Smooth muscle cell (in vitro differentiated cells): ENCODE data around the gene ZFAND3. TPM values are rescaled to one million over a fixed set of nuclear protein-coding genes. Genes with fewer than 3 reads are reported as not detected.

Experiments used
- DNase-seq: peaks from one replicate; lab custom pipeline; 2025; ENCODE audit not compliant: unreplicated experiment; lab: John Stamatoyannopoulos, UW
- H2AFZ ChIP-seq: fragments of 200-600 bp; sonication (generic); 2 replicates; pipeline ENCODE4 v1.6.0; 2016; ENCODE audit warnings: antibody characterized with exemption, low read depth, mild to moderate bottlenecking
- H3F3A ChIP-seq: fragments of 200-600 bp; sonication (generic); 2 replicates; pipeline ENCODE4 v1.6.0; 2017; ENCODE audit warnings: antibody characterized with exemption, low read depth
- H3K27ac ChIP-seq: fragments of 200-600 bp; sonication (generic); 2 replicates; pipeline ENCODE4 v1.5.1; 2016; ENCODE audit warnings: low read depth, mild to moderate bottlenecking
- H3K27me3 ChIP-seq: fragments of 200-600 bp; sonication (generic); 2 replicates; pipeline ENCODE4 v1.6.1; 2016; ENCODE audit warnings: low read depth, mild to moderate bottlenecking
- H3K36me3 ChIP-seq: fragments of 200-600 bp; sonication (generic); 2 replicates; pipeline ENCODE4 v1.5.1; 2016; ENCODE audit warnings: low read depth
- H3K4me1 ChIP-seq: fragments of 200-600 bp; sonication (generic); 2 replicates; pipeline ENCODE4 v1.5.1; 2016; ENCODE audit warnings: low read depth
- H3K4me2 ChIP-seq: fragments of 200-600 bp; sonication (generic); 2 replicates; pipeline ENCODE4 v1.6.0; 2016; ENCODE audit warnings: mild to moderate bottlenecking
- H3K4me3 ChIP-seq: fragments of 200-600 bp; sonication (generic); 2 replicates; pipeline ENCODE4 v1.5.1; 2016; ENCODE audit warnings: mild to moderate bottlenecking
- H3K79me2 ChIP-seq: fragments of 200-600 bp; sonication (generic); 2 replicates; pipeline ENCODE4 v1.6.0; 2016; ENCODE audit warnings: low read depth, mild to moderate bottlenecking
- H3K9ac ChIP-seq: fragments of 200-600 bp; sonication (generic); 2 replicates; pipeline ENCODE4 v1.6.0; 2016; ENCODE audit warnings: low read depth
- H3K9me3 ChIP-seq: fragments of 200-600 bp; sonication (generic); replicated peaks from 2 replicates; pipeline ENCODE4 v1.5.1; 2016; ENCODE audit warnings: low read depth
- H4K20me1 ChIP-seq: fragments of 200-600 bp; sonication (generic); 2 replicates; pipeline ENCODE4 v1.6.0; 2016; ENCODE audit warnings: low read depth
- CTCF ChIP-seq: fragments of 200-600 bp; sonication (generic); IDR thresholded peaks from 2 replicates; pipeline ENCODE4 v1.5.1; 2017; ENCODE audit warnings: borderline replicate concordance, mild to moderate bottlenecking, antibody characterized with exemption; ENCODE audit not compliant: insufficient read depth, poor library complexity, severe bottlenecking
- WGBS: methylation state at CpG from one replicate; pipeline ENCODE4 v1.1.7; 2016; ENCODE audit warnings: low lambda C conversion rate; 5-methylcytosine and 5-hydroxymethylcytosine counted together
- polyA plus RNA-seq: library from polyadenylated mRNA; unstranded; fragments of >200 nt; fragmentation: Nextera tagmentation; extraction: Ambion mirVana; gene quantifications from 2 replicates; pipeline ENCODE4 v1.2.1, GENCODE V29; 2016
- total RNA-seq: library from RNA; depleted of rRNA; stranded (reverse); fragments of >200 nt; gene quantifications from 2 replicates; pipeline ENCODE4 v1.2.3, GENCODE V29; 2014

The ZFAND3 gene
- total and polyA plus RNA-seq, 2 experiments from 2014 or later = 27.6 to 40.5 TPM

GRCh38 chr6:38004908-38005307 is 185.4 kb downstream of the ZFAND3 start:
- peaks cover 100% of the 10 kb centered on the region for H4K20me1 ChIP-seq
- H3K4me2 ChIP-seq = no peak overlapping the region
- no peaks in the 10 kb centered on the region for H3K27me3 ChIP-seq
- H3K4me3 ChIP-seq = no peak overlapping the region
- peaks cover 3% of the 10 kb centered on the region for H3K4me1 ChIP-seq
- H3K27ac ChIP-seq = no peak overlapping the region
- no peak overlapping the region for H3K9ac ChIP-seq
- no peaks in the 10 kb centered on the region for H3K36me3 ChIP-seq
- no peak for DNase-seq
- no peaks in the 10 kb centered on the region for H3F3A ChIP-seq
- WGBS = 97% methylated on average over 2 of the region's 2 CpGs
- no peak overlapping the region for H2AFZ ChIP-seq
- peaks cover 98% of the 10 kb centered on the region for H3K79me2 ChIP-seq
- no peak for TF ChIP-seq CTCF
- H3K9me3 ChIP-seq = no peaks in the 10 kb centered on the region

- no peaks in the 10 kb centered on the region for H3K9me3 ChIP-seq
- no peak for DNase-seq
- no peak overlapping the region for H2AFZ ChIP-seq
- whole genome bisulfite sequencing = 75% methylated on average over 5 of the region's 5 CpGs
- H3K27me3 ChIP-seq = no peaks in the 10 kb centered on the region
- no peak for TF ChIP-seq CTCF
- H3K9ac ChIP-seq = no peak overlapping the region
- no peaks in the 10 kb centered on the region for H3K36me3 ChIP-seq
- no peak overlapping the region for H3K4me3 ChIP-seq
- H3K4me1 ChIP-seq = peaks cover 3% of the 10 kb centered on the region
- H3F3A ChIP-seq = no peaks in the 10 kb centered on the region
- no peak overlapping the region for H3K27ac ChIP-seq
- no peak overlapping the region for H3K4me2 ChIP-seq
- H3K79me2 ChIP-seq = peaks cover 93% of the 10 kb centered on the region
- peaks cover 100% of the 10 kb centered on the region for H4K20me1 ChIP-seq
These were observed 192.4 kb downstream of the ZFAND3 start for GRCh38 chr6:38011937-38012336.

GRCh38 chr6:38012573-38012972 is 193.0 kb downstream of the ZFAND3 start:
- H3K27me3 ChIP-seq = no peaks in the 10 kb centered on the region
- no peaks in the 10 kb centered on the region for H3F3A ChIP-seq
- peak; percentile 59 for TF ChIP-seq CTCF
- H4K20me1 ChIP-seq = peaks cover 100% of the 10 kb centered on the region
- H3K4me1 ChIP-seq = peaks cover 3% of the 10 kb centered on the region
- H3K9ac ChIP-seq = no peak overlapping the region
- no peak overlapping the region for H2AFZ ChIP-seq
- peaks cover 93% of the 10 kb centered on the region for H3K79me2 ChIP-seq
- no peak overlapping the region for H3K4me3 ChIP-seq
- H3K9me3 ChIP-seq = no peaks in the 10 kb centered on the region
- no peak for DNase-seq
- no peak overlapping the region for H3K4me2 ChIP-seq
- no peak overlapping the region for H3K27ac ChIP-seq
- H3K36me3 ChIP-seq = no peaks in the 10 kb centered on the region
- 67% methylated on average over 5 of the region's 5 CpGs for WGBS

- no peak overlapping the region for H3K9ac ChIP-seq
- H2AFZ ChIP-seq = no peak overlapping the region
- no peaks in the 10 kb centered on the region for H3K4me1 ChIP-seq
- peaks cover 96% of the 10 kb centered on the region for H3K79me2 ChIP-seq
- no peak overlapping the region for H3K4me2 ChIP-seq
- H4K20me1 ChIP-seq = peaks cover 100% of the 10 kb centered on the region
- DNase-seq = no peak
- H3K36me3 ChIP-seq = no peaks in the 10 kb centered on the region
- no peaks in the 10 kb centered on the region for H3K9me3 ChIP-seq
- H3F3A ChIP-seq = no peaks in the 10 kb centered on the region
- H3K4me3 ChIP-seq = no peak overlapping the region
- H3K27ac ChIP-seq = no peak overlapping the region
- H3K27me3 ChIP-seq = no peaks in the 10 kb centered on the region
- no peak for TF ChIP-seq CTCF
These were observed 195.8 kb downstream of the ZFAND3 start for GRCh38 chr6:38015341-38015740.
